ENCODE data around the gene PRDM16.

The PRDM16 gene

DNA sequence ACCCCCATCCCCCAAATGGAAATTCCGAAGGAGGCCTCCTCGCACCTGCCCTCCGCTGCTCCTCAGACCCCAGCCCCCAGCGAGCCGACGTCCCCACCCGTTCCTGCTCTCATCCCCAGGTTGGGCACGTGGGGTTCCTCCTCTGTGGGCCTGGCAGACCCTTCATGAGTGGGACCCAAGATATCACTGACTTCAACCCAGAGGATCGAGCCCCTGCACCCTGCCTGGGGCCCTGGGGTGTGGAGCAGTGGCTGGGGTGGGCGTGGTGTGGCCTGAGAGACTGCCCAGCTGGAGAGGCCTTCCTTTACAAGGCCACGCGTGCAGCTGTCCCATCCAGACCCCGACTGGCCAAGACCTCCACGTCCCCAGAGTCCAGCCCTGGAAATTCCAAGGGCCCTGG, 367.9 kb downstream of the PRDM16 start:
- Histone ChIP-seq H3K4me1 (ENCODE audit: insufficient read depth, low read length) (no peaks in the 10 kb centered on the region), H3K27me3 (ENCODE audit: insufficient read depth, low read length, poor library complexity) (no peaks in the 10 kb centered on the region), H3K4me3 (ENCODE audit: low read depth in 1 of 2, low read length in 2 of 2) (no peak overlapping the region), H3K9ac (ENCODE audit: low read depth, low read length) (no peak overlapping the region), H3K27ac (ENCODE audit: low read length) (no peak overlapping the region), H2AFZ (ENCODE audit: low read depth, low read length) (no peak overlapping the region), H3K9me3 (ENCODE audit: insufficient read depth, low read length, severe bottlenecking) (no peaks in the 10 kb centered on the region), H4K20me1 (ENCODE audit: insufficient read depth, low read length) (no peaks in the 10 kb centered on the region), H3K36me3 (ENCODE audit: insufficient read depth, low read length) (no peaks in the 10 kb centered on the region), H3K79me2 (ENCODE audit: insufficient read depth, low read length) (no peaks in the 10 kb centered on the region), H3K4me2 (ENCODE audit: insufficient read depth, low read length) (no peak overlapping the region)
- DNase-seq (no peak), ATAC-seq (ENCODE audit: insufficient read depth, low read depth) (no peak)
- no peak for TF ChIP-seq EZH2 (IDR thresholded peaks at IDR 0.05; ENCODE audit: borderline replicate concordance, low read depth, low read length, severe bottlenecking)
- TF ChIP-seq, protein P1, sequence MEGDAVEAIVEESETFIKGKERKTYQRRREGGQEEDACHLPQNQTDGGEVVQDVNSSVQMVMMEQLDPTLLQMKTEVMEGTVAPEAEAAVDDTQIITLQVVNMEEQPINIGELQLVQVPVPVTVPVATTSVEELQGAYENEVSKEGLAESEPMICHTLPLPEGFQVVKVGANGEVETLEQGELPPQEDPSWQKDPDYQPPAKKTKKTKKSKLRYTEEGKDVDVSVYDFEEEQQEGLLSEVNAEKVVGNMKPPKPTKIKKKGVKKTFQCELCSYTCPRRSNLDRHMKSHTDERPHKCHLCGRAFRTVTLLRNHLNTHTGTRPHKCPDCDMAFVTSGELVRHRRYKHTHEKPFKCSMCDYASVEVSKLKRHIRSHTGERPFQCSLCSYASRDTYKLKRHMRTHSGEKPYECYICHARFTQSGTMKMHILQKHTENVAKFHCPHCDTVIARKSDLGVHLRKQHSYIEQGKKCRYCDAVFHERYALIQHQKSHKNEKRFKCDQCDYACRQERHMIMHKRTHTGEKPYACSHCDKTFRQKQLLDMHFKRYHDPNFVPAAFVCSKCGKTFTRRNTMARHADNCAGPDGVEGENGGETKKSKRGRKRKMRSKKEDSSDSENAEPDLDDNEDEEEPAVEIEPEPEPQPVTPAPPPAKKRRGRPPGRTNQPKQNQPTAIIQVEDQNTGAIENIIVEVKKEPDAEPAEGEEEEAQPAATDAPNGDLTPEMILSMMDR (IDR thresholded peaks at IDR 0.05; ENCODE audit: borderline replicate concordance, extremely low read depth, low read length, poor library complexity, severe bottlenecking), result no peak

- ATAC-seq (ENCODE audit: insufficient read depth, low read depth) (no peak), DNase-seq (no peak)
- no peak for TF ChIP-seq EZH2 (IDR thresholded peaks at IDR 0.05; ENCODE audit: borderline replicate concordance, low read depth, low read length, severe bottlenecking)
- TF ChIP-seq, protein P1 (IDR thresholded peaks at IDR 0.05; ENCODE audit: borderline replicate concordance, extremely low read depth, low read length, poor library complexity, severe bottlenecking), result no peak
- H3K4me3 ChIP-seq (ENCODE audit: low read depth in 1 of 2, low read length in 2 of 2), result no peak overlapping the region
- H3K79me2 ChIP-seq (ENCODE audit: insufficient read depth, low read length), result no peaks in the 10 kb centered on the region
- H4K20me1 ChIP-seq (ENCODE audit: insufficient read depth, low read length), result no peaks in the 10 kb centered on the region
- H2AFZ ChIP-seq (ENCODE audit: low read depth, low read length), result no peak overlapping the region
- no peaks in the 10 kb centered on the region for H3K4me1 ChIP-seq (ENCODE audit: insufficient read depth, low read length)
- no peak overlapping the region for H3K9ac ChIP-seq (ENCODE audit: low read depth, low read length)
- no peaks in the 10 kb centered on the region for H3K9me3 ChIP-seq (ENCODE audit: insufficient read depth, low read length, severe bottlenecking)
- no peak overlapping the region for H3K4me2 ChIP-seq (ENCODE audit: insufficient read depth, low read length)
- no peaks in the 10 kb centered on the region for H3K27me3 ChIP-seq (ENCODE audit: insufficient read depth, low read length, poor library complexity)
- no peaks in the 10 kb centered on the region for H3K36me3 ChIP-seq (ENCODE audit: insufficient read depth, low read length)
- H3K27ac ChIP-seq (ENCODE audit: low read length), result no peak overlapping the region
These were observed 369.7 kb downstream of the PRDM16 start for GRCh38 chr1:3438661-3439180.

- no peak for DNase-seq
- no peak for ATAC-seq (ENCODE audit: insufficient read depth, low read depth)
- H3K9ac ChIP-seq (ENCODE audit: low read depth, low read length), result no peak overlapping the region
- H3K79me2 ChIP-seq (ENCODE audit: insufficient read depth, low read length), result no peaks in the 10 kb centered on the region
- no peak overlapping the region for H2AFZ ChIP-seq (ENCODE audit: low read depth, low read length)
- H3K36me3 ChIP-seq (ENCODE audit: insufficient read depth, low read length), result no peaks in the 10 kb centered on the region
- H3K4me1 ChIP-seq (ENCODE audit: insufficient read depth, low read length), result no peaks in the 10 kb centered on the region
- no peak for TF ChIP-seq EZH2 (IDR thresholded peaks at IDR 0.05; ENCODE audit: borderline replicate concordance, low read depth, low read length, severe bottlenecking)
- TF ChIP-seq, protein P1 (IDR thresholded peaks at IDR 0.05; ENCODE audit: borderline replicate concordance, extremely low read depth, low read length, poor library complexity, severe bottlenecking), result no peak
- H3K27ac ChIP-seq (ENCODE audit: low read length), result no peak overlapping the region
- no peaks in the 10 kb centered on the region for H4K20me1 ChIP-seq (ENCODE audit: insufficient read depth, low read length)
- no peak overlapping the region for H3K4me3 ChIP-seq (ENCODE audit: low read depth in 1 of 2, low read length in 2 of 2)
- no peaks in the 10 kb centered on the region for H3K27me3 ChIP-seq (ENCODE audit: insufficient read depth, low read length, poor library complexity)
- no peak overlapping the region for H3K4me2 ChIP-seq (ENCODE audit: insufficient read depth, low read length)
- H3K9me3 ChIP-seq (ENCODE audit: insufficient read depth, low read length, severe bottlenecking), result no peaks in the 10 kb centered on the region
These were observed 370.6 kb downstream of the PRDM16 start for GRCh38 chr1:3439346-3440299.
